CD4-positive, alpha-beta T cell (primary cell): Measurements from ENCODE around the gene LRRFIP2. TPM values are rescaled to one million over a fixed set of nuclear protein-coding genes. Genes with fewer than 3 reads are reported as not detected.

ENCODE experiments used
- ATAC-seq: fragments of 200-7000 bp; cut with Tn5 transposase; one replicate; pipeline ENCODE4 v1.10.0; 2022; ENCODE audit warnings: mild to moderate bottlenecking; ENCODE audit not compliant: poor library complexity
- CTCF ChIA-PET: fragments of 350-600 bp; sonication (Branson Sonifier 250); formaldehyde crosslinking; loops from one replicate; lab custom pipeline; 2021; ENCODE audit warnings: antibody characterized with exemption, inconsistent platforms; lab: Charles Lee
- POLR2A ChIA-PET: fragments of 350-600 bp; sonication (Branson Sonifier 250); formaldehyde crosslinking; loops from one replicate; lab custom pipeline; 2021; ENCODE audit warnings: antibody characterized with exemption, inconsistent platforms; lab: Charles Lee
- DNase-seq, 14 experiments: peaks; one replicate each; pipeline ENCODE4 v3.0.0-alpha.2; 2013 to 2020; ENCODE audit warnings: mixed read lengths in 2 of 14
- H3K27ac ChIP-seq, 2 donors: one replicate each; pipeline versions ENCODE4 v1.5.1 to v1.7.0; 2013; ENCODE audit warnings: low read length in 2 of 2, low read depth in 1 of 2, mild to moderate bottlenecking in 1 of 2
- H3K27me3 ChIP-seq, 2 experiments: 1 replicate in 1 of 2; 2 replicates in 1 of 2; pipeline versions ENCODE4 v1.6.1 to v1.7.0; 2013; ENCODE audit warnings: low read length in 2 of 2, control low read depth in 1 of 2, mild to moderate bottlenecking in 1 of 2, moderate library complexity in 1 of 2; ENCODE audit not compliant: insufficient read depth in 2 of 2, control insufficient read depth in 1 of 2
- H3K36me3 ChIP-seq: one replicate; pipeline ENCODE4 v1.6.1; 2013; ENCODE audit warnings: low read length, control low read depth; ENCODE audit not compliant: insufficient read depth
- H3K4me1 ChIP-seq: one replicate; pipeline ENCODE4 v1.6.1; 2013; ENCODE audit warnings: low read length, control low read depth; ENCODE audit not compliant: insufficient read depth
- H3K4me3 ChIP-seq: one replicate; pipeline ENCODE4 v1.5.1; 2013; ENCODE audit warnings: mild to moderate bottlenecking, low read length, moderate library complexity
- H3K9me3 ChIP-seq, 2 experiments: 1 replicate in 1 of 2; 2 replicates in 1 of 2; pipeline versions ENCODE4 v1.6.1 to v1.7.0; 2013; ENCODE audit warnings: low read length in 2 of 2, mild to moderate bottlenecking in 2 of 2, control low read depth in 1 of 2, moderate library complexity in 1 of 2; ENCODE audit not compliant: control insufficient read depth in 1 of 2, insufficient read depth in 1 of 2
- H3K27ac Mint-ChIP-seq: one replicate; pipeline ENCODE4 v1.8.0; 2020; ENCODE audit warnings: mixed read lengths
- H3K27me3 Mint-ChIP-seq: one replicate; pipeline ENCODE4 v1.8.0; 2021; ENCODE audit warnings: mixed read lengths
- H3K36me3 Mint-ChIP-seq: one replicate; pipeline ENCODE4 v1.8.0; 2021; ENCODE audit warnings: low read depth, mixed read lengths
- H3K4me1 Mint-ChIP-seq: one replicate; pipeline ENCODE4 v1.8.0; 2021; ENCODE audit warnings: low read depth, mixed read lengths
- H3K4me3 Mint-ChIP-seq: one replicate; pipeline ENCODE4 v1.8.0; 2020; ENCODE audit warnings: mild to moderate bottlenecking, mixed read lengths
- H3K9me3 Mint-ChIP-seq: one replicate; pipeline ENCODE4 v1.8.0; 2020; ENCODE audit warnings: mixed read lengths
- CTCF ChIP-seq: fragments of 200-600 bp; IDR thresholded peaks from one replicate; pipeline ENCODE4 v1.8.0; 2022; ENCODE audit warnings: antibody characterized with exemption, mild to moderate bottlenecking
- intact Hi-C, 2 experiments: fragments of 100-400 bp; cut with DNase I in 1 of 2; cut with micrococcal nuclease in 1 of 2; formaldehyde crosslinking; loops; one replicate each; pipeline versions ENCODE4 v1.15.1 to v1.9.0; 2023 to 2025; cut with DNase I, micrococcal nuclease
- total RNA-seq, 174 experiments: library from RNA in 2 of 174; stranded (reverse) in 2 of 174; gene quantifications; one replicate each; pipeline ENCODE4 v1.2.3 and lab custom pipeline; 2021 to 2026

LRRFIP2 gene
- total RNA-seq, 2 experiments from 2014 or later: 34.2 to 34.8 TPM

DNA sequence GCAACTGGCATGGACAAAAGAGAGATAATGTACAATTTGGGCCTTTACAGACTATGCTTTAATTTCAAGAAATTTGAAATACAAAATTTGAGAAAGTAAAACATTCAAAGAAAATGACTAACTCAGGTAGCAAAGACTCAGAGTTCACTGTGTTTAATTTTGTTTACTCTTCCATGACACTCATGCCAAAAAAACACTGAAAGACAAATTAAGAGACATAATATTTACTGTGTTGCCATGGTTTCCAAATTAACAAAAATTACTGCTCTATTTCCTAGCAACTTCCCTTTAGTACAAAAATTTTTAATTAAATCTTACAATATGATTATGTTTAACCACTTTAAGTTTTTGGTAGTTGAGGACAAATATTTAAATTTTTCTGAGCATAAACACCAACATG lies 29.6 kb downstream of the LRRFIP2 start:
- no peak for ATAC-seq
- Mint-ChIP-seq H3K4me3 (no peak overlapping the region), H3K27me3 (no peaks in the 10 kb centered on the region), H3K9me3 (no peaks in the 10 kb centered on the region), H3K4me1 (peaks cover 19% of the 10 kb centered on the region), H3K27ac (no peak overlapping the region), H3K36me3 (peaks cover 65% of the 10 kb centered on the region)
- ChIA-PET POLR2A (no interaction called here), CTCF (no interaction called here)
- peak in 3 of 14 experiments; percentile 20 to 34 (median 26) for DNase-seq
- no peak overlapping the region for H3K27ac ChIP-seq
- no peaks in the 10 kb centered on the region for H3K9me3 ChIP-seq
- H3K4me1 ChIP-seq: no peaks in the 10 kb centered on the region
- H3K36me3 ChIP-seq: peaks cover 31% of the 10 kb centered on the region
- no peak for TF ChIP-seq CTCF
- intact Hi-C loops: no loop called here
- no peaks in the 10 kb centered on the region for H3K27me3 ChIP-seq
- H3K4me3 ChIP-seq: no peak overlapping the region

GRCh38 chr3:37143821-37144220 lies 30.6 kb downstream of the LRRFIP2 start:
- DNase-seq (no peak), ATAC-seq (no peak)
- CTCF ChIA-PET: no interaction called here
- Histone ChIP-seq H3K4me3 (no peak overlapping the region), H3K27me3 (no peaks in the 10 kb centered on the region), H3K27ac (no peak overlapping the region), H3K9me3 (no peaks in the 10 kb centered on the region), H3K4me1 (no peaks in the 10 kb centered on the region), H3K36me3 (peaks cover 31% of the 10 kb centered on the region)
- no peak for TF ChIP-seq CTCF
- Mint-ChIP-seq H3K27me3 (no peaks in the 10 kb centered on the region), H3K36me3 (peaks cover 62% of the 10 kb centered on the region), H3K4me3 (no peak overlapping the region), H3K4me1 (peaks cover 19% of the 10 kb centered on the region), H3K9me3 (no peaks in the 10 kb centered on the region), H3K27ac (no peak overlapping the region)
- POLR2A ChIA-PET: no interaction called here
- intact Hi-C loops: no loop called here

- Mint-ChIP-seq H3K9me3 (no peaks in the 10 kb centered on the region), H3K27me3 (no peaks in the 10 kb centered on the region), H3K4me1 (peaks cover 26% of the 10 kb centered on the region), H3K36me3 (peaks cover 42% of the 10 kb centered on the region), H3K27ac (no peak overlapping the region), H3K4me3 (no peak overlapping the region)
- no peak for TF ChIP-seq CTCF
- DNase-seq: no peak
- POLR2A ChIA-PET: no interaction called here
- no peak for ATAC-seq
- Histone ChIP-seq H3K27me3 (no peaks in the 10 kb centered on the region), H3K4me1 (no peaks in the 10 kb centered on the region), H3K9me3 (no peaks in the 10 kb centered on the region), H3K36me3 (peaks cover 22% of the 10 kb centered on the region), H3K4me3 (no peak overlapping the region), H3K27ac (no peak overlapping the region)
- intact Hi-C loops: no loop called here
- CTCF ChIA-PET: interaction anchor here (1.1 kb wide), 1 partner anchor 32 kb away, joined by 3 read pairs; the partner anchor contains the start of gene LRRFIP2
Observed at GRCh38 chr3:37141676-37142075, 32.7 kb downstream of the LRRFIP2 start.
